ENCODE measurements around the gene SGK2.

SGK2 gene

GRCh38 chr20:43554369-43554768, 4.5 kb upstream of the SGK2 start:
- POLR2A ChIA-PET, result no interaction called here
- Histone ChIP-seq H3K36me3 (ENCODE audit: control insufficient read depth in 2 of 2, insufficient read depth in 1 of 2, low read length in 2 of 2) (peaks cover 0 to 4% of the 10 kb centered on the region in 2 experiments; a peak in 1 of 3 replicates), H3K4me3 (ENCODE audit: low read depth, low read length) (no peak overlapping the region), H3K9me3 (ENCODE audit: control insufficient read depth, insufficient read depth, low read depth, low read length) (no peaks in the 10 kb centered on the region), H3K27ac (ENCODE audit: extremely low read depth, low read depth, low read length) (no peak overlapping the region), H3K4me1 (ENCODE audit: control insufficient read depth, insufficient read depth, low read length) (no peaks in the 10 kb centered on the region)
- CTCF ChIA-PET, result interaction anchor here (0.6 kb wide), 1 partner anchor 137 kb away, joined by 3 read pairs; no protein-coding TSS in a partner anchor
- TF ChIP-seq ZNF354C (tag by site-specific recombination; IDR thresholded peaks at IDR 0.05; ENCODE audit: borderline replicate concordance, low read depth) (no peak), ZBTB17 (tag by site-specific recombination; IDR thresholded peaks at IDR 0.05) (no peak), ZNF530 (tag by site-specific recombination; IDR thresholded peaks at IDR 0.05; ENCODE audit: low read depth) (no peak), OSR2 (tag by site-specific recombination; IDR thresholded peaks at IDR 0.05) (no peak), ZNF140 (tag by site-specific recombination; IDR thresholded peaks at IDR 0.05) (peak; percentile 65), ZBTB48 (tag by site-specific recombination; IDR thresholded peaks at IDR 0.05) (no peak)

- H3K4me1 ChIP-seq (ENCODE audit: control insufficient read depth, insufficient read depth, low read length), result no peaks in the 10 kb centered on the region
- no peak overlapping the region for H3K27ac ChIP-seq (ENCODE audit: extremely low read depth, low read depth, low read length)
- TF ChIP-seq ZBTB20 (tag by site-specific recombination; IDR thresholded peaks at IDR 0.05) (no peak), ZNF626 (tag by site-specific recombination; IDR thresholded peaks at IDR 0.05) (no peak), HOXC10 (CRISPR knock-in tag; IDR thresholded peaks at IDR 0.05) (no peak), ZSCAN18 (tag by site-specific recombination; IDR thresholded peaks at IDR 0.05) (no peak), ZNF16 (tag by site-specific recombination; IDR thresholded peaks at IDR 0.05; ENCODE audit: low read depth) (no peak), ZNF280C (tag by site-specific recombination; IDR thresholded peaks at IDR 0.05) (no peak), OVOL3 (tag by site-specific recombination; IDR thresholded peaks at IDR 0.05) (no peak), MZF1 (tag by site-specific recombination; IDR thresholded peaks at IDR 0.05; ENCODE audit: borderline replicate concordance) (no peak), PRDM1 (tag by site-specific recombination; IDR thresholded peaks at IDR 0.05) (peak; percentile 49), KLF7 (tag by site-specific recombination; IDR thresholded peaks at IDR 0.05; ENCODE audit: borderline replicate concordance) (no peak), ZNF37A (tag by site-specific recombination; IDR thresholded peaks at IDR 0.05) (no peak), ATF2 (tag by site-specific recombination; IDR thresholded peaks at IDR 0.05; ENCODE audit: low read depth) (0 out of 2 replicates have a peak, but pooled peaks have one; percentile 19), ZNF335 (tag by site-specific recombination; conservative IDR thresholded peaks at IDR 0.05) (no peak), ZBTB8A (tag by site-specific recombination; IDR thresholded peaks at IDR 0.05) (no peak), ZSCAN30 (tag by site-specific recombination; IDR thresholded peaks at IDR 0.05) (no peak)
- H3K9me3 ChIP-seq (ENCODE audit: control insufficient read depth, insufficient read depth, low read depth, low read length), result no peaks in the 10 kb centered on the region
- ChIA-PET POLR2A (no interaction called here), CTCF (interaction anchor here (0.5 to 1.5 kb wide), 5 partner anchors 17 to 610 kb away, joined by 3 to 4 read pairs (median 3); no protein-coding TSS in a partner anchor)
- no peak overlapping the region for H3K4me3 ChIP-seq (ENCODE audit: low read depth, low read length)
- no peaks in the 10 kb centered on the region for H3K36me3 ChIP-seq (ENCODE audit: control insufficient read depth in 2 of 2, insufficient read depth in 1 of 2, low read length in 2 of 2)
Measured at GRCh38 chr20:43559147-43559987, 540 bp downstream of the SGK2 start.

Measured in HEK293 (cell line).